ENCODE data around the gene JAKMIP2. TPM values are rescaled to one million over a fixed set of nuclear protein-coding genes. Genes with fewer than 3 reads are reported as not detected.
"Not testable (repeated sequence)": the region's sequence is repeated elsewhere in the genome, so short reads cannot be mapped to it uniquely, and the experiment has no call there.

Gene JAKMIP2
- total RNA-seq, 1 experiment from 2014 or later: 0.58 TPM

DNA sequence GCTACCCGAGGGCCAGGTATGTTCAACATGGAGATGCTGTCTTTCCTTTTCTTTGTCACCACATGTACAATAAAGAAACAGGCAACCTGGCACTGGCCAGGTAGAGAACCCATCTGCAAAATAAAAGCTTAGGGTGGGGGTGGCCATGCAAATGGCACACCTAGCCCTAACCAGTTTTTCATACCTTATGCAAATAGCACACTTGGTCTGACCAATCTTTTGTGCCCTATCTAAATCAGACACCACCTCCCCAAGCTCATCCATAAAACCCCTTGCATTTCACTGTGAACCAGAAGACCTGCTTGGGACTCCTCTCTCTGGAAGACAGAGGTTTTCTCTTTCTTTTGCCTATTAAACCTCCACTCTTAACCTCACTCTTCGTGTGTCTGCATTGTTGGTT lies 33.9 kb downstream of the JAKMIP2 start:
- DNase-seq (ENCODE audit: low read depth): no peak

DNA sequence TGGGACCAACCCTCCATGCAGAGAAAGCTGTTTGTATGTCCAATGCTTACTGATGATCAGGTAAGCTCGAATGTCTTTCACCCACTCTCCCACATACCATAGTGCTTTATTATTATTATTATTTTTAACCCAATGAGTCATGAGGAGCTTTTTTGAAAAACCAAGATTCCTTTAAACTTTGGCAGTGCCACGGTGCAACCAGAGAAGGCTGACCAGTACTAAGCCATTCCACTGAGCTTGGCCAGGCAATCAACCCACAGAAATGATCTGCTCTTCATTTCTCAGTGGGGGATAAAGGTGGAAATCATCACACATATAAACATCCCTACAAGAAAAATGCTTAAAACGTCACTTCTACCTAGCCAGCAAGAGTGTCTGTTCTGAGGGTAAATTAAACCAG lies 35.5 kb downstream of the JAKMIP2 start:
- DNase-seq (ENCODE audit: low read depth): no peak

DNA sequence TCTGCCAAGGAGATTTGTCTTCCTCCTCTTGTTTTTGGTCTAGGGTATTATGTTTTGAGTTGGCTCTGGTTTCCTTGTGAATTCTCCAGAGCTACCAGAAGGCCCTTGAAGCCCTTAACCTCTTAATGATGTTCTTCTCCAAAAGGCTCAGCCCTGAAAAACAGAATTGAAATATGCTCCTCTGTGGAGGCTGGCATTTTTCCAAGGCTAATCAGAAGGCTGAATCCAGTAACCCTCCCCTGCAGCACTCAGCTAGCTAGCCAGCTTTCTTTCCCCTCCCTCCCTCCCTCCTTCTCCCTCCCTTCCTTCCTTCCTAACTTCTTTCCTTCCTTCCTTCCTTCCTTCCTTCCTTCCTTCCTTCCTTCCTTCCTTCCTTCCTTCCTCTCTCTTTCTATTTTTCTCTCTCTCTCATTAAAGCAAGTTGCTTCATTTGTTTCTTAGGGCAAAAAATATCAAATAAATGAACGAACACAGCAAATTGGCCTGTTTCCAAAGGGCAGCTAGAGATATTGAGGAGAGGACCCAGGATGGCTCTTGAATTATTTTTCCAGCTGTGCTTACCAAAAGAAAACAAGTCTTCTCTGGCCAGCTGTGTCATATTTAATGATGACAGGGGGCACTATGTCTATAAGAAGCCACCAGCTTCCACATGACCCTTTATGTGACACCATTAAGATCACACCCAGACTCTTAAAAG lies 38.7 kb downstream of the JAKMIP2 start:
- DNase-seq (ENCODE audit: low read depth): no peak

DNA sequence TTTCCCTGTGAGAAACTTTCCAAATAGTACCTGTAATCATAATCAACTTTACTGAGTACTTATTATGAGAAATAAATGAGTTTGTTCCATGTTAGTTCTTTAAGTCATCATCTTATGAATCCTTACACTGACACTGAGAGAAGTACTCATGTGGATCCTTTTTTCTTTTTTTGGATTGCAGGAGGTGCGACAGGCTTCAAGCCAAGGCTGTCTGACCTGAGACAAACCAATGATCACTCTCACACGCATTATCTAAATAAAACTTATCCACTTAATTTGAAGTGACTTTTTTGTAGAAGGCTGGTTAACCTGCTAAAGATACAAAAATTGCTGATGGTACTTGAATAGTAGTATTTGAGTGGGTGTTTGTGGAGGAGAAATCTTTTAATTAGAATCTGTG lies 39.5 kb downstream of the JAKMIP2 start:
- no peak for DNase-seq (ENCODE audit: low read depth)

DNA sequence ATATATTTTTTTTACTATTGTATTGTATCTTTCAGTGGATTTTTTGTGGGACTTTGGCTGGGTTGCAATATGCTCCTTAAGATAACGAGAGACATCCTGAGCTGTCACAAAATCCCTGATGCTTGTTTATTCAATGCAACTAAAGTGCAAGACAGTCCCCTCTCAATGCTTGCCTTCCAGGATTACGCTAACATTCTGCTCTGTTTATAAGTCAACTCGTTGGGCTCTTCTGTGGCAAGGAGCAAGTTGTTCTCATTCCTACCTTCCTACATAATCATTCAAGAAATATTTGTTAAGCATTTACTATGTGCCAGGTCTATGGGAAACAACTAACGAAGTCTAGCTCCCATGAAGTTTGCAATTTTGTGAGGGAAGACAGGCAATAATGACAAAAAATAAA lies 40.4 kb downstream of the JAKMIP2 start:
- no peak for DNase-seq (ENCODE audit: low read depth)

DNA sequence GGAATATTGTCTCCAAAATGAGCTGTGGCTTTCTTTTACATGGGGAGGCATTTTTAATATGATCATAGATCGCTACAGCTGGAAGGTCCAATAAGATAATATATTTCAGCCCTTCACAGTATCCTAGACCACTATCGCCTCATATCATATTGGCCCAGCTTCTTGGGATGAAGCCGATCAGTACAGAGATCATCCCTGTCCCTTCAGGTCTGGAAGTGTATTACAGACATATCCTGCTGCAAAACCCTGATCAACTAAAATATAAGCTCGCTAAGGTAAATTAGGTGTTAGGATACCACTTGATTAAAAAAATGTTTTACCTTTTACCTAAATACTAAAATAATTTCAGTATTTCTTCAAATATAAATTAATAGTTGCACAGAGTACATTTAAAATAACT lies 41.7 kb downstream of the JAKMIP2 start:
- DNase-seq (ENCODE audit: low read depth): no peak

DNA sequence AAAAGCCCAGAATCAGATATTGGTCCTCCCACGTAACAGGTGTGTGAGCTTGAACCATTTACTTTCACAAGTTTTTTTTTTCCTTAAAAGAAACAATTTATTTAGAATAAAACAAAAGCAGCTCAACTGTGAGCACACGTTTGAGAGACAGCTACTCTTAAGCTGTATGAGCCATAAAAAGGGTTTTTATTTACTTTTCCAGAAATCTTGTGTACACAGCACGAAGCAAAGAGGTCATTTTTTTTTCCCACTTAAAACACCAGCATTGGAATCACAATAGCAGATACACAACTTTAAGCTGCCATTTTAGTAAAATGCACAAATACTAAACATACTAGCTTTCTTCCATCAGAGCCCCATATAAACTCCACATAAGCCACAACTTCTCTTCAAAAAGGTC lies 44.6 kb downstream of the JAKMIP2 start:
- no peak for DNase-seq (ENCODE audit: low read depth)

DNA sequence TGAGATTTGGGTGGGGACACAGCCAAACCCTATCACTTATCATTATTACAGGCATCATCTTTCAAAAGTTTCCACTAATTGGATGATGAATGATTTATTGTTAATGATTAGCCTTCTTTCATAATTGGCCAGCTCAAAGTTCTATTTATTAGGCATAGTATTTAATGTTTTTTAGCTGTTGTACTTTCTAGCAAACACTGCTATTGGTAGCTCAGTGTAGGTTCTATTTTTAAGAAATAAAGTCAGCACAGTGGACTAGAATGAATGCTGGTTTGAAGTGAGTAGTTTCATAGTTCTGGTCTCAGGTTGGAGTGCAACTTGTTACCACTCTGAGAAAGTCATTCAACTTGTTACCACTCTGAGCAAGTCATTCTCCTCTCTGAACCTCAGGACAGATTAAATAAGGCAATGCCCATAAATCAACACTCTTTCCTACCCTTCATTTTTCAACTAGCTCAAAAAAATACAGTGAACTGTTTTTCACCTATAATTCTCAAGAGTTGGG lies 46.9 kb downstream of the JAKMIP2 start:
- DNase-seq (ENCODE audit: low read depth): no peak

DNA sequence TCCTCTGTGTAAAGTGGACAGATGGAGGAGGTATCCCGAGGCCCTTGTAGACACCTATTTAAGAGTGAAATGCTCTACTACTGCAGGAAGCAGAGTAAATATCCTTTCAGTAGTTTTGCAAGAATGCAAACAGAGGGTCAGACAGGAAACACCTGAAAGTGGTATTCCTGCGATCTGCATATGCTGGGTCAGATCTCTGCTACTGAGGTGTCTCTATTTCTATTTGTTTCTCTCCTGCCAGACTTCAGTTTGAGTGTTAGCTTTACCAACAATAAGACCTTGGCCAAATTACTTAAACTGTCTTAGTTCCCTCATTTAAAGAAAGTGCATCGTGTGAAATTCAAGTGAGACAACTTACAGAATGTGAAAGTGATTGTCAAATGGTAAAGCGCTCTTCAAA lies 47.6 kb downstream of the JAKMIP2 start:
- no peak for DNase-seq (ENCODE audit: low read depth)

DNA sequence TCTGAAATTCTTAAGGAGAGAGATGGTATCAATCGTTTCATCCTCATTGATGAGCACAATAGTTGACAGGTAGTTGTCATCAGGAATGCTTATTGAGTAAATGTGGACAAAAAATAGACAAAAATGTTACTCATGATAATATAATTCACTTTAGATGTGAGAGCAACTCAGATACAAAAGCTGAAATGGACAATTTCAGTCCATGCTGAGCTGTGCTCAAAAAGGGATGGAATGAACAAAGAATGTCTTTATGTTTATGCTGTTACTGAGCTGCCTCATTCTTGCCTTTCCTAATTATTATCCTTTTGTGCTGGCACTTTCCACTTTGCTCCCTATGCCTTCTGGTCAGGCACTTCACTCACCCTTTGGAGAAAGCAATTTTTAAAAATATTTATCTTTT lies 49.5 kb downstream of the JAKMIP2 start:
- DNase-seq (ENCODE audit: low read depth): no peak

DNA sequence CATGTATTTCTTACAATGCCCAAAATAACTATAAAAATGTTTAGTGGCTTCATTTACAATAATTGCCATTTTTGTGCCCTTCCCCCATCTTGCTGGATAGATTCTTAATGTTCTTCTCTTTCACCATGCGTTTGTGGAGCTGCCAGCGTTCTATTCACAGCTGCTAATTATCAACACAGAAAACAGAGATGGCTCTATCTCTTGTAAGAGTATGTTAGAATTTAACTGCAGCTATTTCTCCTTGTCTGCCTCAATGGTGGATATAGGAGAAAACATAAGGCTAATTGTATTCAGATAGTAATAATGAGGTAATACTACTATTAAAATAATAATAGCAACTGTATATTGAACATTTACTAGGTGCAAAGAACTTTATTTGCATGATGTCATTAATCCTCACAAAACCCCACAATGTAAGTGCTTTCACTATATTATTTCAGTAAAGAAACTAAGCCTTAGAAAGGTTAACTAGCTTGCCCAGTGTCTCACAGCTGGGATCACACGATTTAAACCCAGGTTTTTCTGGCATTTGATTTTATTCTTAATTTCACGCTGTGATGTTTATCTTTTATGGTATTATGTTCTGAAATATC lies 50.1 kb downstream of the JAKMIP2 start:
- DNase-seq (ENCODE audit: low read depth): no peak

DNA sequence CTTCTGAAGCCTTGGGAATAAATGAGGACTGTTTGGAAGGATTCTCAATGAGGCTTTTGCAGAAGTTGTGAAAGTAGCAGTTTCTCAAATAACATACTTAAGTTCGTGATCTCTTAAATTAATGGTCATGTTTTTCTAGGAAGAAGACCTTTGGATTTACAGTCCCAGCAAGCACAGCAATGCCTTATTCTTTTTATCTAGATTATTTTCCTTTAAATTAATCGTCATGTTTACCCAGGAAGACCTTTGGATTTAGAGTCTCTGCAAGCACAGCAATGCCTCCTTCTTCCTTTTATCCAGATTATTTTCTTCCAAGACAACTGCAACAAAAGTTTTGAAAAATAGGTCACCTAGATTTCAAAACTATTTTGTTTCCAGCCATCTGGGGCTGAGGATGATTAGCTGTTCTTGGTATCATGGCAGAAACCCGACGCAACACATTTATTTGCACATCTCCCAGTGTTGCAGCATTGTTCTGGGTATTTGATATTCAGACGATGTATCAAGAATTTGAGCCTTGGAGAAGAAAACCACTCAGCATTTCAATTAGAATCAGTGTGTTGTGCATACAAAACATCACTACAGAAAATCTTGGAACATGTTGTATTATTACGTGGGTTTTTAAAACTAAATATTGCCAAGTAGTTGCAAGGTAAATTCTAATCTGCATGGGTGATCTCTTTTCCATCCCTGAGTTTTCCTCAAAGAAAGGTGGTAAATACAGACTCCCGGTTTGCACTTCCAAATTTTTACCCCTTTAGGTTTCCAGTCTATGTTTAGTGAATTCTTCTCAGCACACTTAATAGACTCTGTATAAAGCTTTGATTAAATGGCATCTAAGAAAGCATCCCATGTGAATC lies 50.9 kb downstream of the JAKMIP2 start:
- no peak for DNase-seq (ENCODE audit: low read depth)

DNA sequence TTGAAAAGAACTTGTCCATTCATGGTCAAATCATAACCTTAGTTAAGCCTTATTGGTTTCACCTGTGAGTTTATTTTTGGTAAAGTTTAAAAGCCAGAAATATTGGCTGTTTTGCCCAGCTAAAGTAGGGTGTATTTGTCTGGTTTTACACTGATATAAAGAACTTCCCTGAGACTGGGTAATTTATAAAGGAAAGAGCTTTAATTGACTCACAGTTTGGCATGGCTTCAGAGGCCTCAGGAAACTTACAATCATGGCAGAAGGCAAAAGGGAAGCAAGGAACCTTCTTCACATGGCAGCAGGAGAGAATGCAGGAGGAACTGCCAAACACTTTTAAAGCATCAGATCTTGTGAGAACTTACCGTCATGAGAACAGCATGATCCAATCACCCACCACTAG lies 55.3 kb downstream of the JAKMIP2 start:
- no peak for DNase-seq (ENCODE audit: low read depth)

DNA sequence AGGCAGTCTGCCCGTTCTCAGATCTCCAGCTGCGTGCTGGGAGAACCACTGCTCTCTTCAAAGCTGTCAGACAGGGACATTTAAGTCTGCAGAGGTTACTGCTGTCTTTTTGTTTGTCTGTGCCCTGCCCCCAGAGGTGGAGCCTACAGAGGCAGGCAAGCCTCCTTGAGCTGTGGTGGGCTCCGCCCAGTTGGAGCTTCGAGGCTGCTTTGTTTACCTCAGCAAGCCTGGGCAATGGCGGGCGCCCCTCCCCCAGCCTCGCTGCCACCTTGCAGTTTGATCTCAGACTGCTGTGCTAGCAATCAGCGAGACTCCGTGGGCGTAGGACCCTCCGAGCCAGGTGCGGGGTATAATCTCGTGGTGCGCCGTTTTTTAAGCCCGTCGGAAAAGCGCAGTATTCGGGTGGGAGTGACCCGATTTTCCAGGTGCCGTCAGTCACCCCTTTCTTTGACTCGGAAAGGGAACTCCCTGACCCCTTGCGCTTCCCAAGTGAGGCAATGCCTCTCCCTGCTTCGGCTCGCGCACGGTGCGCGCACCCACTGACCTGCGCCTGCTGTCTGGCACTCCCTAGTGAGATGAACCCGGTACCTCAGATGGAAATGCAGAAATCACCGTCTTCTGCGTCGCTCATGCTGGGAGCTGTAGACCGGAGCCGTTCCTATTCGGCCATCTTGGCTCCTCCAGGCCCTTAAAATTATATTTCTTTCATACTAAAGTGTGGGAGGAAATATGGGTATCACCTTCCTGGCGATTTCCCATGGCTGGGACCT lies 61.2 kb downstream of the JAKMIP2 start:
- not testable (repeated sequence) for DNase-seq (ENCODE audit: low read depth)

DNA sequence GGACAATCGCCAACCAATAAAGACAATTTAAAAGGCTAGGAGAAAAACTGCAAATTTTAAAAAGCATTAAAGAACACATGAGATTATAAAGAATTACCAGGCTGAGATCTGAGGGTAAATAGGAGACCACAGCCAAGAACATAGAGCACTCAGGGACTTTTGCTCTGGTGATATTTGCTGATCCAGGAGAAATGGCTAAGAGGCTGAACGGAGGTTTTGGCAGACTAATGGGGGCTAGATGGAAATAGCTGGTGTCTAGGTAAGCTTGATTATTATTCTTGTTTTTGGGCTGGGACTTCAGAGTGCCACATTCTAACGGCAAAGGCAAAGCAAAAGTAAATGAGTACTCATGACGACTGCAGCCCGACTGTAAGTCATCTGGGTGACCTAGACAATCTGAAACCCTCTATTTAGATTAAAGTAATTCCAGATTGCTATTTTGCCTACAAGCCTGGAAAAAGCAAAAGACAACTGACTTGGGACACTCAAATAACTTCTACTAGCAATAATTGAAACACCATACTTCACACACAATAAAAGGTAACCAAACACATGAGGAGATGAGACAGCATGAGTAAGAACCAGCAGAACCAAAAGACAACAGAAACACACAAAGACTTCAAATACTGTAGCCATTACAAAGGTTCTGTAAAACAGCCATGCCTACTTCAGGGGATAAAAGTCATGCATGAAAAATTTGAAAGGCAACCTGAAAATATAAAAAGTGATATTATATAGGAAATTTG lies 68.8 kb downstream of the JAKMIP2 start:
- DNase-seq (ENCODE audit: low read depth): no peak

DNA sequence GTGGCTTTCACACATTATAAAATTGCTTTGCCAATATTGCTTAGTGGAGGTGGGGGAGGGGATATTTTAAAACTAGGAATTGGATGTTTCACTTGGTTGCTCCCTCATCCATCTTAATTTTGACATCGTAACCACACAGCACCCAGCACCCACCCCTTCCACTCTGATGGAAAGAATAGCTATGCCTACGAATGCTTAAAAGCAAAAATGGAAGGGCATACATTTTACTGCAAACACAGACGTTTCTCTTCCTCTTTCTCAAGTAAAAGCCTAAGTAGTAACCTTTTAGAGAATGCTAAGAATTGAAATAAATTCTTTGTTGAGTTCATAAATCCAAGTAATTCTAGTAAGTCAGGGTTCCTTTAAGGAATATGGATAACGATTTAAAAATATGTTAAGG lies 69.9 kb downstream of the JAKMIP2 start:
- DNase-seq (ENCODE audit: low read depth): no peak

DNA sequence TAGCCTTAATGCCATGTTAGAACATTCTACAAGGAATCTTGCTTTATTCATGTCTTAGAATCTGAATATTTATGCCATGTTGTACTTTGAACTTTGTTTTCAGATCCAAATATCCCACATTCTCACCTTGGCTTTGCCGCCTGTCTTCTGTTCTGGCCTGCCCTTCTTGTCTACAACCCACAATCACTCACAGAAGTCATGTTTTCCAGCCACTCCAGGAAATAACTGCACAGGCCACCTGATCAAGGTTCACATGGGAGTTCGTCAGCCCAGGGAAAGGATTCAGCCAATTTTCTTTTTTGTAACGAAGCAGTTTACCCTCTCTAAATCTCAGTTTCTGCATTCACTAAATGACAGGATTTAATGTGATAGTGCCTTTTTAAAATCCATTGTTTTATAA lies 70.5 kb downstream of the JAKMIP2 start:
- DNase-seq (ENCODE audit: low read depth): no peak

DNA sequence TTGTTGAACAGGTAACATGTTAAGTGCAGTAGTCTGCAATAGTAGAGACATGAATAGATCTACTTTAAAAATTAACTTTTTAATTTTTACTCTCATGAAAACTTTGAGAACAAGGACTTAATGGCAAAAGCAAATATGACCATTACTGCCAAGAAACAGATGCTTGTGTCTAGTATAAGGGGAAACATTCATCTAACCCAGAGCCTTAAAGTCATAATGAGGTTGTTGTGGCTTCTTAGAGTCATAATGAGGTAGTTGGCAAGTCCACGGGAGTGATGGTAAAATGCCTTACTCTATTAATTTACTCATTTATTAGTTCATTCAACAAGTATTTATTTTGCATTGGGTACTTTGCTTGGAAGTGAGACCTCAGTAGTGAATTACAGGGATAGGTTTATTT lies 71.5 kb downstream of the JAKMIP2 start:
- no peak for DNase-seq (ENCODE audit: low read depth)

DNA sequence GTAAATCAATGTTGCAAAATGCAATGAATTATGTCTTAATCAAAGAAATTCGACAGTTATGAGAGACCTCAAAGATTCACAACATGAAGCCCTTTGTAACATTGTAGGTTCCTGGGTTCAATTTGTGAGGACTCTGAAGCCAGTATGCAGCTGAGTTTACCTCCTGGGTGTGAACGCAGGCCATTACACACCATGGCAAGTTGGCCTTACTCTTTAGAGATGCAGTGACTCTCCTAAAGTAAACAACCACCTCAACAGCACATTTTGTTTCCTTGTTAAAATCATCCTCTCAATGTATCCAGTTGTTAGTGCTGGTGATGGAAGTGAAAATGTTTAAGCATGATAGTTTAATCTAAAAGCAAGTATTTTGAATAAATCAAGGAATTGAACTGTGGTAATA lies 73.8 kb downstream of the JAKMIP2 start:
- no peak for DNase-seq (ENCODE audit: low read depth)

DNA sequence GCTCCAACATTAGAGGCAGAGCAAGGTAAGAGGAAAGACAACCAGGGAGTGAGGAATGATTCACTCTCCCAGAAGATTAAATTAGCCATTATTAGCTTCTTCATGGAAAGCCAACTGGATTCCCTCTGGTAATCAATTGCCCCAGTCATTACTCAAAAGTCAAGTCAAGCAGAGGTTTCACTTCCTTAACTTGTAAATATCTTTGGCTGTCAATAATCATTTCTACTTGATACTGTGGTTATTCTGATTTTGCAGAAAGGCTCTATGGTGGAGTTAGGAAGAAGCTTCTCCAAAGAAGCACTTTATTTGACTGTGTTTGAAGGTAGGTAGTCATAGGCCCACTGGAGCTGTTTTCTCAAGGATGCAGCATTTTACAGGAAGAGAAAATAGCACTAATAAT lies 78.0 kb downstream of the JAKMIP2 start:
- no peak for DNase-seq (ENCODE audit: low read depth)

DNA sequence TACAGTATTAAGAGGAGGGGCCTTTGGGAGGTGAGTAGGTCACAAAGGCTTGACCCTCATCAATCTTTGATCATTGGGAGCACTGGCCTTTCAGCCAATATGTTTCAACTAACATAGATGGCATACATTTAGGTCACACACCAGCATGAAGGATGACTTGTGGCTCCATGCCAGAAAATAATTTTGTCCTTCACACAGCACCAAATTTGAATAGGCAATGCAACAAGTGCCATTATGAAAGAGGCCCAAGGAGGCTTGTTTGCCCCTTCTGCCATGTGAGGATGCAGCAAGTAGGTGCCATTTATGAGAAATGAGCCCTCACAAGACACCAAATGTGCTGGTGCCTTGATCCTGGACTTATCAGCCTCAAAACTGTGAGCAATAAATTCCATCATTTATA lies 81.1 kb downstream of the JAKMIP2 start:
- DNase-seq (ENCODE audit: low read depth): no peak

Data from HT1080 (cell line).